ENCODE data around the gene SLC38A11.

Gene SLC38A11

DNA sequence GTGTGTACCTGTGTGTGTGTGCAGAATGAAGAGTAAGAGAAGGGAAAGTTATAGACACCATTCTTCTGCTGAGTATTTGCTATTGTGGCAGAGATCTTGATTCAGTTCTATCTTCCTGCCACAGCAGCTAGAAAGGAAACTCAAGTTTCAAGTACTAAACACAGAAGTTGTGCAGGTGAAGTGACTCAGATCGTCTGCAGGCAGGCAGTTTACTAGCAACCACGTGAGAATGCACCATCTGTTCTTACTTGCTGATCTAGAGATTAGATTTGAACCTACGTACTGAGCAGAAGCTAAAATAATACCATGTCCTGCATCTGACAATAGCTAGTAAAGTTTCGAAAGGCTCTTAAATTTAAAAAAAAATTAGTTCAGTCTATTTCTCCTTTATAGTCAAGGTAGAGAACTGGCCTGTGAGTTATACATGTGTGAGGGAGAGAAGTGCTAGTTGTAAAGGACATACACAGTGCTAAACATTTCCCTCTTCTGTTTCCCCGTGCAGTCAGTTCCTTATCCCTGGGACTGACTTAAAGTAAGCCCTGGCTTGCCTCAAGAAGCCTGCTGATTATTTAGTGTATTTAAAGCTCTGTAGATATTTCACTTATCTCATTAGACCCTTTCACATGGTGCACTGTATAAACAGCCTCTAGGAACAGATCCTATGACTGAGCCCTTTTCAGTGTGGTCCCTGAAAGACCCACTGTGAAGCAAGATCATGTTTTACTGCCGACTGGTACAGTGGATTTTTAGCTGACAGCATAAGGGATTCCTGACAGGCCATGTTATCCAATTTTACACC is 45.0 kb downstream of the SLC38A11 start (continued):
- TF ChIP-seq ZNF561 (tag by site-specific recombination; IDR thresholded peaks at IDR 0.05; ENCODE audit: borderline replicate concordance) (no peak), WT1 (tag by site-specific recombination; IDR thresholded peaks at IDR 0.05) (no peak), ZNF529 (tag by site-specific recombination; IDR thresholded peaks at IDR 0.05; ENCODE audit: insufficient replicate concordance) (no peak), ZNF335 (tag by site-specific recombination; conservative IDR thresholded peaks at IDR 0.05) (peak; percentile 62), ZBTB48 (tag by site-specific recombination; IDR thresholded peaks at IDR 0.05) (peak; percentile 49; the same call in 1 of the 2 replicates), ZNF670 (tag by site-specific recombination; IDR thresholded peaks at IDR 0.05; ENCODE audit: low read depth) (no peak), ZSCAN16 (tag by site-specific recombination; IDR thresholded peaks at IDR 0.05) (no peak), ZSCAN30 (tag by site-specific recombination; IDR thresholded peaks at IDR 0.05) (no peak), ZNF600 (tag by site-specific recombination; IDR thresholded peaks at IDR 0.05) (no peak), ZNF394 (tag by site-specific recombination; IDR thresholded peaks at IDR 0.05; ENCODE audit: borderline replicate concordance) (no peak), ZNF211 (tag by site-specific recombination; IDR thresholded peaks at IDR 0.05; ENCODE audit: low read depth) (no peak), ZNF169 (tag by site-specific recombination; IDR thresholded peaks at IDR 0.05) (no peak), ZBTB20 (tag by site-specific recombination; IDR thresholded peaks at IDR 0.05) (peak; percentile 69), ZNF776 (tag by site-specific recombination; IDR thresholded peaks at IDR 0.05; ENCODE audit: borderline replicate concordance) (no peak), GLIS2 (tag by site-specific recombination; IDR thresholded peaks at IDR 0.05) (no peak), ZNF843 (tag by site-specific recombination; IDR thresholded peaks at IDR 0.05) (no peak), ZBTB17 (tag by site-specific recombination; IDR thresholded peaks at IDR 0.05) (peak; percentile 42; the same call in 1 of the 2 replicates), OSR2 (tag by site-specific recombination; IDR thresholded peaks at IDR 0.05) (peak; percentile 50; the same call in 1 of the 2 replicates)
- TF ChIP-seq, protein P1, sequence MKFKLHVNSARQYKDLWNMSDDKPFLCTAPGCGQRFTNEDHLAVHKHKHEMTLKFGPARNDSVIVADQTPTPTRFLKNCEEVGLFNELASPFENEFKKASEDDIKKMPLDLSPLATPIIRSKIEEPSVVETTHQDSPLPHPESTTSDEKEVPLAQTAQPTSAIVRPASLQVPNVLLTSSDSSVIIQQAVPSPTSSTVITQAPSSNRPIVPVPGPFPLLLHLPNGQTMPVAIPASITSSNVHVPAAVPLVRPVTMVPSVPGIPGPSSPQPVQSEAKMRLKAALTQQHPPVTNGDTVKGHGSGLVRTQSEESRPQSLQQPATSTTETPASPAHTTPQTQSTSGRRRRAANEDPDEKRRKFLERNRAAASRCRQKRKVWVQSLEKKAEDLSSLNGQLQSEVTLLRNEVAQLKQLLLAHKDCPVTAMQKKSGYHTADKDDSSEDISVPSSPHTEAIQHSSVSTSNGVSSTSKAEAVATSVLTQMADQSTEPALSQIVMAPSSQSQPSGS (tag by site-specific recombination; IDR thresholded peaks at IDR 0.05; ENCODE audit: low read depth), result no peak

DNA sequence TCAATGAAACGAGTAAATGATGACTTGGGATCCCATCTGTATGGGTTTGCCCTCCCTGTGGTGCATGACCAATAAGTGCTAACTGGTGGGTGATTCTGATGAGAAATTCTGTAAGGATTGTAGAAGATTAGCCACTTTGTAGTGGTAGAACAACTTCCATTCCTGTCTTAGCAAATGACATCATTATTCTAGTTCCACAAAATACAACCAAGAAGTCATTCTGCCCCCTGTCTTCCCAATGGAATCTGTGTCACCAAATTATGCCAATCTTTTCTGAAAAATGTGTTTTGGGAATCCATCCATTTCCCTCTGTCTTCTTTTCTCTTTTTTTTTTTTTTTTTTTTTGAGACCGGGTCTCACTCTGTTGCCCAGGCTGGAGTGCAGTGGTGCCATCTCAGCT is 48.4 kb downstream of the SLC38A11 start:
- peaks cover 18% of the 10 kb centered on the region for H3K4me1 ChIP-seq (ENCODE audit: control insufficient read depth, insufficient read depth, low read length)
- no peaks in the 10 kb centered on the region for H3K36me3 ChIP-seq (ENCODE audit: control insufficient read depth in 2 of 2, insufficient read depth in 1 of 2, low read length in 2 of 2)
- H3K9me3 ChIP-seq (ENCODE audit: control insufficient read depth, insufficient read depth, low read depth, low read length), result no peaks in the 10 kb centered on the region
- ChIA-PET CTCF (no interaction called here), POLR2A (no interaction called here)
- H3K4me3 ChIP-seq (ENCODE audit: low read depth, low read length), result no peak overlapping the region
- TF ChIP-seq, protein P2, sequence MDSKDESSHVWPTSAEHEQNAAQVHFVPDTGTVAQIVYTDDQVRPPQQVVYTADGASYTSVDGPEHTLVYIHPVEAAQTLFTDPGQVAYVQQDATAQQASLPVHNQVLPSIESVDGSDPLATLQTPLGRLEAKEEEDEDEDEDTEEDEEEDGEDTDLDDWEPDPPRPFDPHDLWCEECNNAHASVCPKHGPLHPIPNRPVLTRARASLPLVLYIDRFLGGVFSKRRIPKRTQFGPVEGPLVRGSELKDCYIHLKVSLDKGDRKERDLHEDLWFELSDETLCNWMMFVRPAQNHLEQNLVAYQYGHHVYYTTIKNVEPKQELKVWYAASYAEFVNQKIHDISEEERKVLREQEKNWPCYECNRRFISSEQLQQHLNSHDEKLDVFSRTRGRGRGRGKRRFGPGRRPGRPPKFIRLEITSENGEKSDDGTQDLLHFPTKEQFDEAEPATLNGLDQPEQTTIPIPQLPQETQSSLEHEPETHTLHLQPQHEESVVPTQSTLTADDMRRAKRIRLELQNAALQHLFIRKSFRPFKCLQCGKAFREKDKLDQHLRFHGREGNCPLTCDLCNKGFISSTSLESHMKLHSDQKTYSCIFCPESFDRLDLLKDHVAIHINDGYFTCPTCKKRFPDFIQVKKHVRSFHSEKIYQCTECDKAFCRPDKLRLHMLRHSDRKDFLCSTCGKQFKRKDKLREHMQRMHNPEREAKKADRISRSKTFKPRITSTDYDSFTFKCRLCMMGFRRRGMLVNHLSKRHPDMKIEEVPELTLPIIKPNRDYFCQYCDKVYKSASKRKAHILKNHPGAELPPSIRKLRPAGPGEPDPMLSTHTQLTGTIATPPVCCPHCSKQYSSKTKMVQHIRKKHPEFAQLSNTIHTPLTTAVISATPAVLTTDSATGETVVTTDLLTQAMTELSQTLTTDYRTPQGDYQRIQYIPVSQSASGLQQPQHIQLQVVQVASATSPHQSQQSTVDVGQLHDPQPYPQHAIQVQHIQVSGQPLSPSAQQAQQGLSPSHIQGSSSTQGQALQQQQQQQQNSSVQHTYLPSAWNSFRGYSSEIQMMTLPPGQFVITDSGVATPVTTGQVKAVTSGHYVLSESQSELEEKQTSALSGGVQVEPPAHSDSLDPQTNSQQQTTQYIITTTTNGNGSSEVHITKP (tag by site-specific recombination; IDR thresholded peaks at IDR 0.05), result no peak
- TF ChIP-seq ZNF211 (tag by site-specific recombination; IDR thresholded peaks at IDR 0.05; ENCODE audit: low read depth) (no peak), BCL6B (tag by site-specific recombination; IDR thresholded peaks at IDR 0.05) (no peak)
- TF ChIP-seq, protein P1 (tag by site-specific recombination; IDR thresholded peaks at IDR 0.05; ENCODE audit: low read depth), result peak; percentile 64
- no peak overlapping the region for H3K27ac ChIP-seq (ENCODE audit: extremely low read depth, low read depth, low read length)
